CD4-positive, alpha-beta T cell (primary cell): ENCODE results near the gene LYPD3. TPM values are rescaled to one million over a fixed set of nuclear protein-coding genes. Genes with fewer than 3 reads are reported as not detected.

ENCODE experiments used
- ATAC-seq: fragments of 200-7000 bp; cut with Tn5 transposase; one replicate; pipeline ENCODE4 v1.10.0; 2022; ENCODE audit warnings: mild to moderate bottlenecking; ENCODE audit not compliant: poor library complexity
- CTCF ChIA-PET: fragments of 350-600 bp; sonication (Branson Sonifier 250); formaldehyde crosslinking; loops from one replicate; lab custom pipeline; 2021; ENCODE audit warnings: antibody characterized with exemption, inconsistent platforms; lab: Charles Lee
- POLR2A ChIA-PET: fragments of 350-600 bp; sonication (Branson Sonifier 250); formaldehyde crosslinking; loops from one replicate; lab custom pipeline; 2021; ENCODE audit warnings: antibody characterized with exemption, inconsistent platforms; lab: Charles Lee
- DNase-seq, 14 experiments: peaks; one replicate each; pipeline ENCODE4 v3.0.0-alpha.2; 2013 to 2020; ENCODE audit warnings: mixed read lengths in 2 of 14
- H3K27ac ChIP-seq, 2 donors: one replicate each; pipeline versions ENCODE4 v1.5.1 to v1.7.0; 2013; ENCODE audit warnings: low read length in 2 of 2, low read depth in 1 of 2, mild to moderate bottlenecking in 1 of 2
- H3K27me3 ChIP-seq, 2 experiments: 1 replicate in 1 of 2; 2 replicates in 1 of 2; pipeline versions ENCODE4 v1.6.1 to v1.7.0; 2013; ENCODE audit warnings: low read length in 2 of 2, control low read depth in 1 of 2, mild to moderate bottlenecking in 1 of 2, moderate library complexity in 1 of 2; ENCODE audit not compliant: insufficient read depth in 2 of 2, control insufficient read depth in 1 of 2
- H3K36me3 ChIP-seq: one replicate; pipeline ENCODE4 v1.6.1; 2013; ENCODE audit warnings: low read length, control low read depth; ENCODE audit not compliant: insufficient read depth
- H3K4me1 ChIP-seq: one replicate; pipeline ENCODE4 v1.6.1; 2013; ENCODE audit warnings: low read length, control low read depth; ENCODE audit not compliant: insufficient read depth
- H3K4me3 ChIP-seq: one replicate; pipeline ENCODE4 v1.5.1; 2013; ENCODE audit warnings: mild to moderate bottlenecking, low read length, moderate library complexity
- H3K9me3 ChIP-seq, 2 experiments: 1 replicate in 1 of 2; 2 replicates in 1 of 2; pipeline versions ENCODE4 v1.6.1 to v1.7.0; 2013; ENCODE audit warnings: low read length in 2 of 2, mild to moderate bottlenecking in 2 of 2, control low read depth in 1 of 2, moderate library complexity in 1 of 2; ENCODE audit not compliant: control insufficient read depth in 1 of 2, insufficient read depth in 1 of 2
- H3K27ac Mint-ChIP-seq: one replicate; pipeline ENCODE4 v1.8.0; 2020; ENCODE audit warnings: mixed read lengths
- H3K27me3 Mint-ChIP-seq: one replicate; pipeline ENCODE4 v1.8.0; 2021; ENCODE audit warnings: mixed read lengths
- H3K36me3 Mint-ChIP-seq: one replicate; pipeline ENCODE4 v1.8.0; 2021; ENCODE audit warnings: low read depth, mixed read lengths
- H3K4me1 Mint-ChIP-seq: one replicate; pipeline ENCODE4 v1.8.0; 2021; ENCODE audit warnings: low read depth, mixed read lengths
- H3K4me3 Mint-ChIP-seq: one replicate; pipeline ENCODE4 v1.8.0; 2020; ENCODE audit warnings: mild to moderate bottlenecking, mixed read lengths
- H3K9me3 Mint-ChIP-seq: one replicate; pipeline ENCODE4 v1.8.0; 2020; ENCODE audit warnings: mixed read lengths
- CTCF ChIP-seq: fragments of 200-600 bp; IDR thresholded peaks from one replicate; pipeline ENCODE4 v1.8.0; 2022; ENCODE audit warnings: antibody characterized with exemption, mild to moderate bottlenecking
- intact Hi-C, 2 experiments: fragments of 100-400 bp; cut with DNase I in 1 of 2; cut with micrococcal nuclease in 1 of 2; formaldehyde crosslinking; loops; one replicate each; pipeline versions ENCODE4 v1.15.1 to v1.9.0; 2023 to 2025; cut with DNase I, micrococcal nuclease
- total RNA-seq, 174 experiments: library from RNA in 2 of 174; stranded (reverse) in 2 of 174; gene quantifications; one replicate each; pipeline ENCODE4 v1.2.3 and lab custom pipeline; 2021 to 2026

The LYPD3 gene
- total RNA-seq, 2 experiments from 2014 or later, result 35.6 to 37.3 TPM

GRCh38 chr19:43501661-43502418 is 36.4 kb upstream of the LYPD3 start:
- ChIA-PET CTCF (interaction anchor here (1.2 kb wide), 1 partner anchor 55 kb away, joined by 9 read pairs; no protein-coding TSS in a partner anchor), POLR2A (interaction anchor here (0.5 to 1.4 kb wide), 4 partner anchors 38 to 63 kb away, joined by 3 to 5 read pairs (median 3); no protein-coding TSS in a partner anchor)
- no peak for TF ChIP-seq CTCF
- H3K9me3 ChIP-seq, result no peaks in the 10 kb centered on the region
- Mint-ChIP-seq H3K27ac (peak overlapping the region; percentile 96), H3K27me3 (no peaks in the 10 kb centered on the region), H3K36me3 (peaks cover 53% of the 10 kb centered on the region), H3K4me3 (peak overlapping the region; percentile 94), H3K9me3 (no peaks in the 10 kb centered on the region), H3K4me1 (peaks cover 40% of the 10 kb centered on the region)
- DNase-seq (no peak), ATAC-seq (no peak)
- peaks cover 10% of the 10 kb centered on the region for H3K36me3 ChIP-seq
- H3K27ac ChIP-seq, result no peak overlapping the region
- peaks cover 35% of the 10 kb centered on the region for H3K4me1 ChIP-seq
- intact Hi-C loops, result loop anchor here in 1 of 2 experiments (2.0 to 5.0 kb wide), 2 partner anchors 21 to 55 kb away; no protein-coding TSS in a partner anchor
- H3K27me3 ChIP-seq, result no peaks in the 10 kb centered on the region
- no peak overlapping the region for H3K4me3 ChIP-seq

- Histone ChIP-seq H3K9me3 (no peaks in the 10 kb centered on the region), H3K4me3 (no peak overlapping the region), H3K27me3 (no peaks in the 10 kb centered on the region), H3K4me1 (peaks cover 20% of the 10 kb centered on the region), H3K36me3 (peaks cover 31% of the 10 kb centered on the region), H3K27ac (no peak overlapping the region)
- intact Hi-C loops, result no loop called here
- CTCF ChIA-PET, result no interaction called here
- no peak for DNase-seq
- Mint-ChIP-seq H3K36me3 (peaks cover 69% of the 10 kb centered on the region), H3K9me3 (no peaks in the 10 kb centered on the region), H3K4me1 (peaks cover 24% of the 10 kb centered on the region), H3K4me3 (no peak overlapping the region), H3K27ac (no peak overlapping the region), H3K27me3 (no peaks in the 10 kb centered on the region)
- ATAC-seq, result no peak
- TF ChIP-seq CTCF, result no peak
- POLR2A ChIA-PET, result no interaction called here
Observed at GRCh38 chr19:43499042-43499441, 33.6 kb upstream of the LYPD3 start.

GRCh38 chr19:43498233-43498842 is 32.9 kb upstream of the LYPD3 start:
- H3K9me3 ChIP-seq, result no peaks in the 10 kb centered on the region
- ATAC-seq (no peak), DNase-seq (no peak)
- intact Hi-C loops, result no loop called here
- Mint-ChIP-seq H3K4me3 (no peak overlapping the region), H3K27me3 (no peaks in the 10 kb centered on the region), H3K9me3 (no peaks in the 10 kb centered on the region), H3K36me3 (peaks cover 62% of the 10 kb centered on the region), H3K27ac (no peak overlapping the region), H3K4me1 (peaks cover 16% of the 10 kb centered on the region)
- H3K27ac ChIP-seq, result no peak overlapping the region
- H3K27me3 ChIP-seq, result no peaks in the 10 kb centered on the region
- ChIA-PET CTCF (no interaction called here), POLR2A (no interaction called here)
- no peak overlapping the region for H3K4me3 ChIP-seq
- TF ChIP-seq CTCF, result no peak
- H3K36me3 ChIP-seq, result peaks cover 31% of the 10 kb centered on the region
- H3K4me1 ChIP-seq, result peaks cover 17% of the 10 kb centered on the region
